T1000 (cell line): Measurements from ENCODE around the gene MFNG.

Source experiments
- DNase-seq: peaks from one replicate; lab custom pipeline; 2025; ENCODE audit warnings: mixed read lengths; lab: John Stamatoyannopoulos, UW

MFNG gene

GRCh38 chr22:37511395-37512104 lies 25.4 kb upstream of the MFNG start:
- no peak for DNase-seq

GRCh38 chr22:37510091-37510490 lies 23.9 kb upstream of the MFNG start:
- no peak for DNase-seq

- DNase-seq: no peak
These were observed 23.1 kb upstream of the MFNG start for GRCh38 chr22:37509059-37509860.

- no peak for DNase-seq
These were observed 22.3 kb upstream of the MFNG start for GRCh38 chr22:37508431-37508992.

- no peak for DNase-seq
These were observed 21.5 kb upstream of the MFNG start for GRCh38 chr22:37507731-37508130.

- DNase-seq: no peak
These were observed 19.8 kb upstream of the MFNG start for GRCh38 chr22:37505989-37506388.

- no peak for DNase-seq
These were observed 19.4 kb upstream of the MFNG start for GRCh38 chr22:37505565-37505964.

- DNase-seq: no peak
These were observed 18.8 kb upstream of the MFNG start for GRCh38 chr22:37504964-37505363.

GRCh38 chr22:37503850-37504249 lies 17.7 kb upstream of the MFNG start:
- no peak for DNase-seq

- DNase-seq: no peak
These were observed 17.0 kb upstream of the MFNG start for GRCh38 chr22:37503183-37503683.

- DNase-seq: no peak
These were observed 16.4 kb upstream of the MFNG start for GRCh38 chr22:37502342-37503182.

GRCh38 chr22:37501610-37502341 lies 15.6 kb upstream of the MFNG start:
- no peak for DNase-seq

GRCh38 chr22:37500745-37501609 lies 14.8 kb upstream of the MFNG start:
- DNase-seq: no peak

- DNase-seq: no peak
These were observed 13.8 kb upstream of the MFNG start for GRCh38 chr22:37499789-37500540.

GRCh38 chr22:37499027-37499707 lies 13.0 kb upstream of the MFNG start:
- DNase-seq: no peak

GRCh38 chr22:37498289-37498909 lies 12.2 kb upstream of the MFNG start:
- DNase-seq: no peak

GRCh38 chr22:37497062-37497599 lies 10.9 kb upstream of the MFNG start:
- peak; percentile 75 for DNase-seq

- no peak for DNase-seq
These were observed 10.5 kb upstream of the MFNG start for GRCh38 chr22:37496651-37497050.
